ENCODE data around the gene ARPC1A.
"Not testable (repeated sequence)": the region's sequence is repeated elsewhere in the genome, so short reads cannot be mapped to it uniquely, and the experiment has no call there.

ARPC1A gene

DNA sequence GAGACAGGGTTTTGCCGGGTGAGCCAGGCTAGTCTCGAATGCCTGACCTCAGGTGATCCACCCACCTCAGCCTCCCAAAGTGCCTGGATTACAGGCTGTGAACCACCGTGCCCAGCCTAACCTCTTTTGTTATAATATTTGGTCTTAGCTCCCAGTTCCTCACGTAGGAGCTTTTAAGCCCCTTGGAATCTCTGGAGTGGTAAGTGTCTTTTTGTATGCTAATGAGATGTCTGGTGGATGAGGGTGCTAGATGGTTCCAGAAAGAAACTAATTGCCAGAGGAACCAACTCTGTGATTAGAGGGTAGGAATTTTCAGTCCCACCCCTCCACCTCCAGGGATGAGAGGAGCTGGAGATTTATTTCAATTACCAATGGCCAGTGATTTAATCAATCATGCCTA, 5.3 kb upstream of the ARPC1A start:
- 54% methylated on average over 3 of the region's 4 CpGs for WGBS

GRCh38 chr7:99322659-99323058, 3.0 kb upstream of the ARPC1A start:
- not testable (repeated sequence) for H2BK12ac ChIP-seq (ENCODE audit: low read length in 2 of 2); H3K9me3 ChIP-seq (ENCODE audit: control insufficient read depth, low read length); H3K4me3 ChIP-seq (ENCODE audit: insufficient read depth in 1 of 2, low read depth in 1 of 2, low read length in 2 of 2); H2AK5ac ChIP-seq (ENCODE audit: low read length, severe bottlenecking); H3K18ac ChIP-seq (ENCODE audit: low read depth in 1 of 2, low read length in 2 of 2); H3K27ac ChIP-seq (ENCODE audit: low read length, poor library complexity, severe bottlenecking); H2AFZ ChIP-seq (ENCODE audit: low read depth, low read length); H4K91ac ChIP-seq (ENCODE audit: low read length); H3K79me1 ChIP-seq (replicated peaks; ENCODE audit: low read length, poor library complexity, severe bottlenecking); H3K14ac ChIP-seq (ENCODE audit: low read length in 2 of 2); H2BK5ac ChIP-seq (ENCODE audit: low read depth, low read length, poor library complexity, severe bottlenecking); H3K23ac ChIP-seq (ENCODE audit: low read length in 2 of 2); H4K8ac ChIP-seq (ENCODE audit: low read length); H3K4me2 ChIP-seq (ENCODE audit: low read length, poor library complexity, severe bottlenecking); H3K9ac ChIP-seq (ENCODE audit: low read length); DNase-seq; H3K27me3 ChIP-seq (ENCODE audit: control insufficient read depth in 1 of 2, insufficient read depth in 1 of 2, low read length in 2 of 2); H3K4ac ChIP-seq (ENCODE audit: low read depth in 1 of 2, low read length in 2 of 2); H2BK15ac ChIP-seq (ENCODE audit: low read depth, poor library complexity, severe bottlenecking); H3K4me1 ChIP-seq (ENCODE audit: control insufficient read depth, insufficient read depth, low read depth, low read length); H3K36me3 ChIP-seq (ENCODE audit: control insufficient read depth in 1 of 2, insufficient read depth in 2 of 2, low read depth in 1 of 2, low read length in 2 of 2); H2BK120ac ChIP-seq (ENCODE audit: low read depth, low read length)
- WGBS: 95% methylated on average over 6 of the region's 6 CpGs

More for the DNA sequence above, 5.3 kb upstream of the ARPC1A start:
- Histone ChIP-seq H3K79me1 (replicated peaks; ENCODE audit: low read length, poor library complexity, severe bottlenecking) (peaks cover 6% of the 10 kb centered on the region), H2BK120ac (ENCODE audit: low read depth, low read length) (no peak overlapping the region), H3K27ac (ENCODE audit: low read length, poor library complexity, severe bottlenecking) (no peak overlapping the region), H2BK5ac (ENCODE audit: low read depth, low read length, poor library complexity, severe bottlenecking) (no peak overlapping the region), H2AFZ (ENCODE audit: low read depth, low read length) (no peak overlapping the region), H3K23ac (ENCODE audit: low read length in 2 of 2) (no peak overlapping the region), H3K27me3 (ENCODE audit: control insufficient read depth in 1 of 2, insufficient read depth in 1 of 2, low read length in 2 of 2) (no peaks in the 10 kb centered on the region), H4K8ac (ENCODE audit: low read length) (no peak overlapping the region), H4K91ac (ENCODE audit: low read length) (no peak overlapping the region), H3K9me3 (ENCODE audit: control insufficient read depth, low read length) (no peaks in the 10 kb centered on the region), H3K4me1 (ENCODE audit: control insufficient read depth, insufficient read depth, low read depth, low read length) (peaks cover 6% of the 10 kb centered on the region), H3K14ac (ENCODE audit: low read length in 2 of 2) (no peak overlapping the region), H3K18ac (ENCODE audit: low read depth in 1 of 2, low read length in 2 of 2) (no peak overlapping the region), H2BK15ac (ENCODE audit: low read depth, poor library complexity, severe bottlenecking) (no peak overlapping the region), H2BK12ac (ENCODE audit: low read length in 2 of 2) (no peak overlapping the region), H3K4me2 (ENCODE audit: low read length, poor library complexity, severe bottlenecking) (no peak overlapping the region), H2AK5ac (ENCODE audit: low read length, severe bottlenecking) (no peak overlapping the region), H3K36me3 (ENCODE audit: control insufficient read depth in 1 of 2, insufficient read depth in 2 of 2, low read depth in 1 of 2, low read length in 2 of 2) (no peaks in the 10 kb centered on the region), H3K4ac (ENCODE audit: low read depth in 1 of 2, low read length in 2 of 2) (no peak overlapping the region), H3K4me3 (ENCODE audit: insufficient read depth in 1 of 2, low read depth in 1 of 2, low read length in 2 of 2) (no peak overlapping the region), H3K9ac (ENCODE audit: low read length) (no peak overlapping the region)
- no peak for DNase-seq

- 92% methylated on average over 12 of the region's 14 CpGs for WGBS
- DNase-seq: no peak
- peak overlapping the region in 1 of 2 experiments; percentile 66 for H3K4ac ChIP-seq (ENCODE audit: low read depth in 1 of 2, low read length in 2 of 2)
Measured at GRCh38 chr7:99324559-99324958, 1.1 kb upstream of the ARPC1A start.

GRCh38 chr7:99325001-99325493, 651 bp upstream of the ARPC1A start:
- H3K4me3 ChIP-seq (ENCODE audit: insufficient read depth in 1 of 2, low read depth in 1 of 2, low read length in 2 of 2): peak overlapping the region; percentile 82 to 90
- H4K8ac ChIP-seq (ENCODE audit: low read length): peak overlapping the region; percentile 88
- H3K4ac ChIP-seq (ENCODE audit: low read depth in 1 of 2, low read length in 2 of 2): peak overlapping the region; percentile 94 to 99
- H3K27me3 ChIP-seq (ENCODE audit: control insufficient read depth in 1 of 2, insufficient read depth in 1 of 2, low read length in 2 of 2): no peaks in the 10 kb centered on the region
- peak overlapping the region; percentile 74 for H2AFZ ChIP-seq (ENCODE audit: low read depth, low read length)
- peak overlapping the region; percentile 63 for H2AK5ac ChIP-seq (ENCODE audit: low read length, severe bottlenecking)
- H4K91ac ChIP-seq (ENCODE audit: low read length): peak overlapping the region; percentile 56
- no peak overlapping the region for H2BK12ac ChIP-seq (ENCODE audit: low read length in 2 of 2)
- no peak overlapping the region for H2BK5ac ChIP-seq (ENCODE audit: low read depth, low read length, poor library complexity, severe bottlenecking)
- peaks cover 10% of the 10 kb centered on the region for H3K4me1 ChIP-seq (ENCODE audit: control insufficient read depth, insufficient read depth, low read depth, low read length)
- peak overlapping the region; percentile 98 for H3K4me2 ChIP-seq (ENCODE audit: low read length, poor library complexity, severe bottlenecking)
- H2BK120ac ChIP-seq (ENCODE audit: low read depth, low read length): no peak overlapping the region
- no peaks in the 10 kb centered on the region for H3K36me3 ChIP-seq (ENCODE audit: control insufficient read depth in 1 of 2, insufficient read depth in 2 of 2, low read depth in 1 of 2, low read length in 2 of 2)
- H2BK15ac ChIP-seq (ENCODE audit: low read depth, poor library complexity, severe bottlenecking): peak overlapping the region; percentile 38
- H3K9ac ChIP-seq (ENCODE audit: low read length): peak overlapping the region; percentile 93
- peaks cover 6% of the 10 kb centered on the region for H3K79me1 ChIP-seq (replicated peaks; ENCODE audit: low read length, poor library complexity, severe bottlenecking)
- peak overlapping the region; percentile 94 to 97 for H3K18ac ChIP-seq (ENCODE audit: low read depth in 1 of 2, low read length in 2 of 2)
- H3K9me3 ChIP-seq (ENCODE audit: control insufficient read depth, low read length): no peaks in the 10 kb centered on the region
- no peak overlapping the region for H3K27ac ChIP-seq (ENCODE audit: low read length, poor library complexity, severe bottlenecking)
- WGBS: 42% methylated on average over 13 of the region's 14 CpGs
- H3K14ac ChIP-seq (ENCODE audit: low read length in 2 of 2): peak overlapping the region; percentile 29 to 57
- no peak for DNase-seq
- peak overlapping the region in 1 of 2 experiments; percentile 80 for H3K23ac ChIP-seq (ENCODE audit: low read length in 2 of 2)

More at GRCh38 chr7:99324559-99324958, 1.1 kb upstream of the ARPC1A start:
- no peak overlapping the region for H3K23ac ChIP-seq (ENCODE audit: low read length in 2 of 2)
- H2BK12ac ChIP-seq (ENCODE audit: low read length in 2 of 2): no peak overlapping the region
- H3K36me3 ChIP-seq (ENCODE audit: control insufficient read depth in 1 of 2, insufficient read depth in 2 of 2, low read depth in 1 of 2, low read length in 2 of 2): no peaks in the 10 kb centered on the region
- H3K9ac ChIP-seq (ENCODE audit: low read length): peak overlapping the region; percentile 93
- no peak overlapping the region for H2AFZ ChIP-seq (ENCODE audit: low read depth, low read length)
- no peak overlapping the region for H2BK120ac ChIP-seq (ENCODE audit: low read depth, low read length)
- no peak overlapping the region for H4K91ac ChIP-seq (ENCODE audit: low read length)
- H3K4me2 ChIP-seq (ENCODE audit: low read length, poor library complexity, severe bottlenecking): no peak overlapping the region
- H3K4me3 ChIP-seq (ENCODE audit: insufficient read depth in 1 of 2, low read depth in 1 of 2, low read length in 2 of 2): peak overlapping the region in 1 of 2 experiments; percentile 90
- no peak overlapping the region for H2BK5ac ChIP-seq (ENCODE audit: low read depth, low read length, poor library complexity, severe bottlenecking)
- no peaks in the 10 kb centered on the region for H3K27me3 ChIP-seq (ENCODE audit: control insufficient read depth in 1 of 2, insufficient read depth in 1 of 2, low read length in 2 of 2)
- peak overlapping the region; percentile 43 for H2AK5ac ChIP-seq (ENCODE audit: low read length, severe bottlenecking)
- H3K79me1 ChIP-seq (replicated peaks; ENCODE audit: low read length, poor library complexity, severe bottlenecking): peaks cover 6% of the 10 kb centered on the region
- no peak overlapping the region for H3K14ac ChIP-seq (ENCODE audit: low read length in 2 of 2)
- peaks cover 10% of the 10 kb centered on the region for H3K4me1 ChIP-seq (ENCODE audit: control insufficient read depth, insufficient read depth, low read depth, low read length)
- H3K27ac ChIP-seq (ENCODE audit: low read length, poor library complexity, severe bottlenecking): no peak overlapping the region
- no peak overlapping the region for H4K8ac ChIP-seq (ENCODE audit: low read length)
- H3K9me3 ChIP-seq (ENCODE audit: control insufficient read depth, low read length): no peaks in the 10 kb centered on the region
- H2BK15ac ChIP-seq (ENCODE audit: low read depth, poor library complexity, severe bottlenecking): no peak overlapping the region
- H3K18ac ChIP-seq (ENCODE audit: low read depth in 1 of 2, low read length in 2 of 2): no peak overlapping the region
